GM23248 (cell line): Measurements from ENCODE around the gene HOXD13.

Experiments used
- EZH2 ChIP-seq: fragments of 200-600 bp; sonication (generic); IDR thresholded peaks from 2 replicates; pipeline ENCODE4 v1.6.1; 2018; ENCODE audit warnings: antibody characterized with exemption, mild to moderate bottlenecking; ENCODE audit not compliant: insufficient read depth, poor library complexity, severe bottlenecking
- EZH2phosphoT487 ChIP-seq: fragments of 200-600 bp; sonication (generic); IDR thresholded peaks from 2 replicates; pipeline ENCODE4 v1.6.1; 2018; ENCODE audit warnings: antibody characterized with exemption, moderate library complexity, mild to moderate bottlenecking, low read depth; ENCODE audit not compliant: insufficient read depth

- TF ChIP-seq EZH2, result no peak
- TF ChIP-seq EZH2phosphoT487, result no peak
These were observed 15.7 kb upstream of the HOXD13 start for GRCh38 chr2:176076796-176077195.
